ENCODE data around the gene IDI1.
"Not testable (repeated sequence)": the region's sequence is repeated elsewhere in the genome, so short reads cannot be mapped to it uniquely, and the experiment has no call there.

The IDI1 gene

DNA sequence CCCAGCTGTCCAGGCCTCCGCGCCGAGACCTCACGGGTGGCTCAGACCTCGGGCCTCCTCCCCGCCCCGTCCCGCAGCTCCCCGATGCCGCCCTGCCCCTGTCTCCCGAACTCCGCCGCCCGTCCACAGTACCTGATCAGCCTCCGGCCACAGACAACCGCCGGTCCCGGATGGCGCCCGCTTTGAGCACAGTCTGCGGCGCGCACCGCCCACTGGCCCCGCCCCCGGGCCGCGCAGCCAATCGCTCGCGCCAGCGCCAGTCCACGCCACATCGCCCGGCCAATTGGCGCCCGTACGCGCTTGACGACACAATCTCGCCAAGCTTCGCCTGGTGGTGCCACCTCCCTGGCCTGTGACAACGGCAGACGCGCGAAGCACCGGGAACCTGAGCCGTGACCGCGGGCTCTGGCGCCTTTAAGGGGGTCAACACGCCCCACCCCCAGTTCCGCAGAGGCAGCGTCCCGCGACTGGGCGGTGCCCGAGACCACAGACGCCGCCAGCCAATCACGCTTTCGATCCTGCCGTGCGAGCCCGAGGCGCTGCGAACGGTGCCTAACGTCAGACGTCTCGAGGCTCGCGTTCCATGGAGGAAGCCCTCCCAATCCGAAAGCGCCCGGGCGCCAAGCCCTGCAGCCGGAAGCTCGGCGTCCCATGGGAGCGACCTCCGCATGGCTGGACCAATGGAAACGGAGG, at the start of gene IDI1:
IDI1 (minus strand) TSS at position 388 of the 693 bp plus-strand sequence; CDS start at position 272, 116 bp downstream.
- peak; percentile 95 to 100 (median 97) for DNase-seq

DNA sequence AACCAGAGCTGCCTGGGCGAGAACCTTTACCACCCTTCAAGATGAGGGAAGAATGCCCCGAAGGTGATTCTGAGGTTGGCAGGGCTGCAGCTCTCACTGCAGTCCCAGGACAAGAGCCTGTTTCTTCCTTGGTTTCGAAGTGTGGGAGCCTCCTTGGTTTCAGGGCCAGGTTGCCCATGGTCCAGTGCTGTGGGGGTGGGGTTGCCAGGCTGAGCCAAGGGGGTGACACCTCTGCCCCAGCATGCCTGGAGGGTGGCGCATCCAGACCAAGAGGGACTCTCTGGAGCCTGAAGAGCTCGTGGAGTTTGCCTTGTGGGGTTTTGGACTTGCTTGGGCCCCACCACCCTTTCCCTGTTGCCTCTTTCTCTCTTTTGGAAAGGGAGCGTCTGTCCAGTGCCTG, 48.5 kb upstream of the IDI1 start:
- no peak for DNase-seq

GRCh38 chr10:1096287-1096889, 47.5 kb upstream of the IDI1 start:
- no peak for DNase-seq

DNA sequence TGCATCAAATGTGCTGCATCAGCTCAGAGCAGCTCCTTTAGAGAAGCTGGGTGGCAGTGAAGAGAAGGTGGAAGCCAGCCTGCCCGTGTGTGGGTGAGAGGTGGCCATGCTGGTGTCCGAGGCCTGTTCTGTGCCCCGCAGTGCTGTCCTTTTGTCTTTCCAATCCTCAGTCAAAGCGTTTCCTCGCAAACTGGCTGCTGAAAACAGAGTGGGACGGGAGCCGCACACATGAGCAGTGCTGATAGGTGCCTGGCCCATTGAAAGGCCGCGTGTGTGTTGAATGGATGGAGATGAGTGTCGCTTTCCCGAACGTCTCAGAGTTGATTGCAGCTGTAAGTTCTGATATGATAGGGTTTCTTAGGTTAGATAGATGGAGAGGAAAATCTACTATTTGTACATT, 46.6 kb upstream of the IDI1 start:
- DNase-seq = no peak

- DNase-seq = no peak
Observed at GRCh38 chr10:1094112-1095057, 45.5 kb upstream of the IDI1 start.

DNA sequence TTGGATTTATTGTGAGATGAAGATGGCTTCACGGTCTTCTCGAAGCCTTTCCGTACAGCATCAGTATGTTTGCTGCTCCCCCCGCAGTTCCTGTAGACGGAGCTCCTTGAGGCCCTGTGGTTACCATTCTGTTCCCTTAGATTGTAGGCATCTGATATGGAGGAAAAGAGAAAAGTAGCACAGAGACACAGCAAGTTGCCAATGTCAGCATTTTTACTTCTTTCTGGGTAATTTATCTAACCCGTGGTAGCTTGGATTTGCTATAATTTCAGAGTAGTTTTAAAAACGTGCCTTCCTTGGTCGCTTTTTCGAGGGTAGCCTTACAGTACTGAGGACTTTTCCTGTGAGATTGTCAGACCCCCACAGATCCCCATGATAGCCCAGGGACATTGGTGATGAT, 44.8 kb upstream of the IDI1 start:
- no peak for DNase-seq

DNA sequence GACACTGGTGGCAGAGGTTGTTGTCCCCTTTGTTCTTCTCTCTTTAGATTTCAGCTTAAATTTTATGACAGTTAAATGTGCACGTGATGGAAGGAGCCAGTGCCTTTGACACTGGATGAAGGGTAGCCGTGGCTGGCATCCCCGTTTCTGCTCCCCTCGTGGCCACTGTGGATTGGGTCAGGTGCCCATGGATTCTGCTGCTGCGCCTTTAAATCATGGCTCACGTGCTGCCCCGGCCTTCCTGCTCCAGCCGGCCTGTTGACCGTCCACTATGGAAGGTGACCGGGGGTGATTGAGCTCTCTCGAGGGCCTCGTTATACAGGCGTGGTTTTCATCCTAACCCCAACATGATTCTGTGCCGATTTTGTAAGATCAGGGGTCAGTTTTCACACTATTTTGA, 41.8 kb upstream of the IDI1 start:
- DNase-seq = no peak

- no peak for DNase-seq
Observed at GRCh38 chr10:1089017-1089689, 40.2 kb upstream of the IDI1 start.

- DNase-seq = no peak
Observed at GRCh38 chr10:1086787-1087186, 37.9 kb upstream of the IDI1 start.

DNA sequence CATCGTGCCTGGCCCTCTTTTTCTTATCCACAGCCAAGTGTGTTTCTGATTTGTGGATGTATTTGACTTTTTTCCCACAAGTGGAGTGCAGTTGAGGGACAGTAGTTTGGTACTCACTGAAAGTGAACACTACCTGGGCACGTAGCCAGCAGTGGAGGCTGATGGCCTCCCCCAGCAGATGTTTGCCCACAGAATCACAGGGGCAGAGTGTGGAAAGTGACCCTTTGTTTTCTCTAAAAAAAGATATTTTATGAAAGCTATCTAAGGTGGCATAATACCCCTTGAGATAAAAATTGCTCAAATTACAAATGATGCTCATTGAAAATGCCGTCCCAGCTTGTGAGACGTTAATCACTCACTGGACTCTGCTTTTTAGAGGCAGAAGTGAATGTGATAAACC, 36.3 kb upstream of the IDI1 start:
- DNase-seq = no peak

DNA sequence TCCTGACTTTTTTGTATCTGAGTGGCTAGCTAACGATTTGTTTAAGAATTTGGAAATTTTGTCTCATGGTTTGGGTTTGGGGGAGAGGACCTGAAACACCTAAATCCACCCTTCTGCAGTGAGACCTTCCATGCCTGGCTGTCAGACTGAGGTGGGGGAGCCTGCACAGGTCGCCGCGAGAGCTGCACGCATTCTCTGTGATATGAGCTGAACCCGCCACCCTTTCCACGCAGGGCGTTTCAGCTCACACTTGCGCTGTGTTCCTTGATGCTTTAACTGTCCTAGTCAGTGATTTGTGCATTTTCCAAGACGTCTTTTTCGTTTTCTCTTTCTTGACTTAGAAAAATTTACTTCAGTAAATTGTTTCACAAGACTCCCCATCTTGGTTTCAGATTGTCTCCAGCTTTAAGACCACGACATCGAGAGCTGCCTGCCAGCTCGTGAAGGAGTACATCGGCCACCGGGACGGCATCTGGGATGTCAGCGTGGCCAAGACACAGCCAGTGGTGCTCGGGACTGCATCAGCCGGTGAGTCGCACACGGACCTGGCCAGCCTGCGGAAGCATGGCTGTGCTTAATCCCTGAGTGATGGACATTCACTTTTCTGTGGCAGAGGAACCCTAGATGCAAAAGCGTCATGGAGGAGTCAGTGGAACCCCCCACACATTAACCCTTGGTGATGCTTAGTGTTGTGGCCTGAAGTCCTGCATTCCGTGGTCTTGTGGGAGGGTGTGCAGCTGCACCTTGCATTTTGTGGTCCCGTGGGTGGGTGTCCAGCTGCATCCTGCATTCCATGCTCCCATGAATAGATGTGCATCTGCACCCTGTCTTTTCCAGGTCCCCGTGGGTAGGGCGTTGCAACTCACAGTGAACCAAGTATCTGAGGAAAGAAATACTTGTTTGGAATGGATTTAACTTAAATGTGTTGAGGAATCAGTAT, 35.4 kb upstream of the IDI1 start:
- DNase-seq = no peak

DNA sequence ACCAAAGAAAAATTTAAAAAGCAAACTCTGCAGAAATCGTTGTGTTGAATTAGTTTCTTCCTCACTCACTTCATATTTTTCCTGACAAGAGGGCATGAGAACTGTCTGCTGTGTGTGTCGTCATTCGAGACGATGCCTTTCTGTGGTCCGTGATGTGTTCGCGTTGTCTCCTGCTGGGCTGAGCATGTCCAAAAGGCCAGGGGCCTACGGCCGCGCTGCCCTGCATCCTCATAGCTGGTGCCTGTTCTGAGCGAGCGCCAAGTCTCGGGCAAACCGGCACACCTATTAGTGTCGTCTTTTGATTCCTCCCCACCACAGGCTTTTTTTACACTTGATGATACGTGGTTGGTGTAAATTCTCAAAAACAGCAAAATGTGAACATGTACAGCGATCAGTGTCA, 34.7 kb upstream of the IDI1 start:
- no peak for DNase-seq

DNA sequence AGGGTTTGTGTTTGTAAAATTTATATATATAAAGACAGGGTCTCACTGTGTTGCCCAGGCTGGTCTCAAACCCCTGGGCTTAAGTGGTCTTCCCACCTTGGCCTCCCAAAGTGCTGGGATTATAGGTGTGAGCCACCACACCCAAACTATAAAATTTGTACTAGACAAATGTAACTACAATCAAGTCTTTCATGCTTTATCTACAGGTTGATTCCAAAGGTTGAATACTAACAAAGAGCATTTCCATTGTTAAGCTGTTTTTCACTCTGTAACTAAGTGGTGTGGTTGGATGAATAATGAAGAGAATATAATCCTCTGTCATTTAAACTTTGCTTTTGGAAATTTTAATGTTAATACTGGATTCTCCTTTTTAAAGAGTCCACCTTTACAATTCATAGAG, 29.7 kb upstream of the IDI1 start:
- DNase-seq = no peak

DNA sequence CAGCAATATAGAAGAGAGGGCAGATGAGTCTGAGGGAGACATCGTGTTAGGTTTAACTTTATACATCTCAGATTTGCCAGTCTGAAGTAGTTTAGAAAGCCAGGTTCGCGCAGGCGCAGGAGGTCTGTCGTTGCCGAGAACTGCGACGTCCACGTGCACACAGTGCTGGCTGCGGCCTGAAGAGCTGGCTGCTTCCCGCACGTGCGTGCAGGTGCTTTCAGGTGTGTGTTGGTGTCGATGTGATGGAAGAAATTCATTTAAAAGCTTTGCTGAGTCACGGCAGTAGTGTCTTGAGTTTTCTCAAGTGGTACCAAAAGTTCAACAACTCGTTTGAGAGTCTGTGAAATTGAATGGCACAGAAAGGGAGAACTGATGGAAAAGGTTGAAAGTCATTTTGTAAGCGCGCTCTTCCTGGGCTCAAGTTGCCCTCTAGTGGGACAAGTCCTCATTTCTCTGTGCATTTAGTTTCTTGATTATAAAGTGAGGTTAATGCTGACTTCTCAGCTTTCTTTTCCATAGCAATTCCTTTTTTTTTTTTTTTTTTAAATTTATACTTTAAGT, 25.9 kb upstream of the IDI1 start:
- DNase-seq = peak in 2 of 6 experiments; percentile 14 to 19

DNA sequence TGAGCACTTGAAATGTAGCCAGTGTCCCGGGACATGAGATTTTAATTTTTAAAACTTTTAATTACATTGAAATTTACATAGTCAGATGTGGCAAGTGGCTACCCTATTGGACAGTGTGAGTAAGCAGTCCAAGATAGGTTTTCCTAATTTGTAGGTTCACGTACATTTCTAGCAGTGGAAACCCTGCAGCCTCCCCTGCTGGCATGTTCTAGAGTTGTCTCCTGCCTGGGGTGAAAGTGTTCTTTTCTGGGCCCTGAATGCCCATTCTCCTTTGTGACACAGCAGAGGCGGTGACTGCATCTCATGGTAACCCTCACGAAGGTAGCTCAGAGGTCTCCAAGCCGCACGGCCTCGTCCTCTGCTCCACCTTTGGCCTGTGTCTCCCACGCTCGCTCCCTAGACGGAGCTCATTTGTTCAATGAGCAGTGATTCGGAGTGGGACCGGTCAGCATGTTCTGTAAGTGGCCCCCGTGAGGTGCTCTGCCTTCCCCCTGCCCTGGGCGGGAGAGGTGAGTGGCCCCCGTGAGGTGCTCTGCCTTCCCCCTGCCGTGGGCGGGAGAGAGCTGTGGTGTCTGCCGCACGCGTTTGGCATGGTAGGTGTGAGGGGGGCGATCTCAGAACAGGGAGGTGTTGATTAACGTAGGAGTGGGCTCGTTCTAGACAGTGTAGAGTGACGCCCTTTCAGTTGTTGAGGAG, 25.3 kb upstream of the IDI1 start:
- DNase-seq = no peak

GRCh38 chr10:1070919-1071318, 22.0 kb upstream of the IDI1 start:
- no peak for DNase-seq

GRCh38 chr10:1068380-1069361, 19.8 kb upstream of the IDI1 start:
- no peak for DNase-seq

GRCh38 chr10:1066734-1067133, 17.8 kb upstream of the IDI1 start:
- DNase-seq = not testable (repeated sequence)

GRCh38 chr10:1064964-1065247, 16.0 kb upstream of the IDI1 start:
- no peak for DNase-seq

Data from stimulated activated naive CD4-positive, alpha-beta T cell (primary cell).